Measurements from ENCODE around the gene MATN1.
"Not testable (repeated sequence)": the region's sequence is repeated elsewhere in the genome, so short reads cannot be mapped to it uniquely, and the experiment has no call there.

MATN1 gene, protein sequence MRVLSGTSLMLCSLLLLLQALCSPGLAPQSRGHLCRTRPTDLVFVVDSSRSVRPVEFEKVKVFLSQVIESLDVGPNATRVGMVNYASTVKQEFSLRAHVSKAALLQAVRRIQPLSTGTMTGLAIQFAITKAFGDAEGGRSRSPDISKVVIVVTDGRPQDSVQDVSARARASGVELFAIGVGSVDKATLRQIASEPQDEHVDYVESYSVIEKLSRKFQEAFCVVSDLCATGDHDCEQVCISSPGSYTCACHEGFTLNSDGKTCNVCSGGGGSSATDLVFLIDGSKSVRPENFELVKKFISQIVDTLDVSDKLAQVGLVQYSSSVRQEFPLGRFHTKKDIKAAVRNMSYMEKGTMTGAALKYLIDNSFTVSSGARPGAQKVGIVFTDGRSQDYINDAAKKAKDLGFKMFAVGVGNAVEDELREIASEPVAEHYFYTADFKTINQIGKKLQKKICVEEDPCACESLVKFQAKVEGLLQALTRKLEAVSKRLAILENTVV

DNA sequence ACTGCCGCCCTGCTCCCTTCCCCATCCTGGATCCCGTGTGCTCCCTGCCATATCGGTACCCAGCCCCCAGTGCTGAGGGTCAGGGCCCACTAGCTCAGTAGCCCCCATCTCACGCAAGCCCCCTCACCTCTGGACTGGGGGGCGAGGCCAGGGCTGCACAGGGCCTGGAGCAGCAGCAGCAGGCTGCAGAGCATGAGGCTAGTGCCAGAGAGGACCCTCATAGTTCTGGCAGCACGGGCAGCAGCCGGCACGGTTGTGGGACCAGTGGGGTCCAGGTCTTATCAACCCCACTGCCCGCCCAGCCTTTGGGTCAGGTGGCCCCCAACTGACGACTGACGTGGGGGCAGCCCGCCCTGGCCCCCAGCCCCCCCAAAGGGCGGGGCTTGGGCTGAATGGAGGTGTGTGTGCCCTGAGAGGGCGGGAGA is at the start of gene MATN1:
Gene MATN1 (minus strand): TSS at position 255 of the 425 bp plus-strand sequence. CDS start 34 bp downstream, at position 221.
- no peak for DNase-seq

DNA sequence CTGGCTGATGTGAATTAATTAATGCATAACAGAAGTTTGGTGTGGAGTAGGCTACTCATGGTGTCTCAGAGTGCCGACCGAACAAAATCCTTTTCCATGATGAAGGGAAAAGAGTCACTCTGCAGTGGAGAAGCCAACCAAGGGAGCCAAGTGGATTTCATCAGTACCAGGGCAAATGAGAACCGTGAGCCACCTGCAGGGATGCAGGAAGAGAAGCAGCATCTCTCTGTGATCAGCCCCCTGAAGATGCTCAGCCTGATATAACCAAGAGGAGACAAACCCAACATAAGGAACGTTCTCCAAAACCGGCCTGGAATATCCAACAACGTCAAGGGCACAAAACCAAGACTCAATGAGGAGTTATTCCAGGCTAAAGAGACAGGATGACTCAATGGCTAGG is 47.6 kb upstream of the MATN1 start:
- DNase-seq = no peak

DNA sequence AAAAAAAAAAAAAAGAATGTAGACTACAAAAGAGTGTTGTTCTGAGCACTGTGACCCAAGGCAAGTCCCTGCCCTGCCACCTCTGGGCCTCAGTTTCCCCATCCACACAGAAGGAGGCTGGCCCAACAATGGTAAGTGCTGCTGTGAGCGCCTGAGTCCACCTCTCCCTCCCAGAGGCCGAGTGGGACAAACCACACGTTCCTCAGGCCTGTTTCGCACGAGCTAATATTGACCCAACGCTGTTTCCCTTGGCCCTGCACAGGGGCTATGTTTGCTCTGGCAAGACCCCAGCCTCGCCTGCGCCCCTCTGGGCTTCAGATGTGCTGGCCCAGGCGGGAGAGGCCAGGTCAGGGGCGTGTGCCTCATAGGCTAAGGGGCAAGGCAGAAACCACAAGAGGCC is 46.8 kb upstream of the MATN1 start:
- DNase-seq = no peak

DNA sequence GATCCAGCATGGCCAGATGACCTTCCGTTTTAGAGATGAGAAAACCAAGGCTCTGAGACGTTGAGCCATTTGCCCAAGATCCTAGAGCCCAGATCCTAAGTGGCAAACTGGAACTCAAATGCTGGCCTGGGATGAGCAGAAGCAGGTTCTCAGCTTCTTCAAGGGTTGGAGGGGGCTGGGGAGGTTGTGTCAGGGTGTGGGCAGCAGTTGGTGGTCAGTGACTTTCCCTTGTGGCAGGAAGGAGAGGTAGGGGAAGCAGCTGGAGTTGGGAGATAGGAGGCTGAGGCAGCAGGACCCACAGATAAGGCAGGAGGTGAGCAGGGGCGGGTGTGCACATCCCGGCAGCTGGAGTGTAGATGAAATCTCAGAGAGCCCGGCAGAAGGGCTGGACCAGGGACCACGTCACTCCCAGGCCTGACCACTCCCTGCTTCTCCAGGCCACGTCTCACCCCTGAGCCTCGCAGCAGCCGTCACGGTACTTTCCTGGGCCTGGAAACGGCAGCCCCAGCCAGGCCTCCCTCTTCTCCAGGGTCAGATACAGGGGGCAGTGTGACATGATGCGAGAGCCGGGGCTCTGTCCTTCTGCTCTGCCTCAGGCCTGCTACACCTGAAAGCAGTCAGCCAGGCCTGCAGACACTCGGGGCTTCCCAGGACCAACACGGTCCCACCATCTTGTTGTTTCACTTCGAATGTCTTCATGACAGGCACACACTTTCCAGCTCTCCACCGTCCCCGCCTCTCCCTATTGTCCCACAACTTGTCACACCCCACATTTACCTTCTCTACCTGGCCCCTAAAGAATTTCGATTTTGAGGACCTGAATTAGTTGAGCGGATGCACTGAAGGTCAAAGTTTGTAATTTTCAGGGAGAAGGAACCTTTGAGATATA is 45.7 kb upstream of the MATN1 start:
- no peak for DNase-seq

DNA sequence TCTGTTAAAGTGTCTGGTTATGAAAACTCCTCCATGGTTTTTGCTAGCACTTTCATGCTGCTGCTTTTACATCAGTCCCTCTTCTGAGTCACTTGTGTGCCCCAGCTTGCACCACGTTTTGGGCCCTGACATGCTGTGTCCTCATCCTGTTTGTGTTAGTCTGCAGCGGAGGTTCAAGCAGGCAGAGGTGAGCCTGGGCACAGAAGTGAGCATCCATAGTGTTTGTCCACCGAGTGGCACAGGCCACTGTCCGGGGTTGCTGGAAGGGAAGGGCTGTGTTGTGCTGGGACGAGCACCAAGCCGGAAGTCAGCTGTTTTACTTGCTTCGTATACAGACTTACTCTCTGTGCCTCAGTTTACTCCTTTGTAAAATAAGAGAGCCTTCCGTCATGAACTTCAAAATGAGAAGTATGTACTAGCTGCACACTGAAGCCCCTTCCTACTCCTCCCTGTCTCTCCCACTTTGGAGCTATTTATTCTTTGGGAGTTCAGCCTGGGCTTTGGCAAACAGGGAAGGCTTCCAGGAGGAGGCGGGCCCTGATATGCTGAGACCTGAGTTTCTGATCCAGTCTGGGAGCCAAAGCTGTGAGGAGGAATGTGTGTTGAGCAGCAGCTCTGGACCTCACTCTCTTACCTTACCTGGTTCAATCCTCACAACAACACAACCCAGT is 44.9 kb upstream of the MATN1 start:
- no peak for DNase-seq

DNA sequence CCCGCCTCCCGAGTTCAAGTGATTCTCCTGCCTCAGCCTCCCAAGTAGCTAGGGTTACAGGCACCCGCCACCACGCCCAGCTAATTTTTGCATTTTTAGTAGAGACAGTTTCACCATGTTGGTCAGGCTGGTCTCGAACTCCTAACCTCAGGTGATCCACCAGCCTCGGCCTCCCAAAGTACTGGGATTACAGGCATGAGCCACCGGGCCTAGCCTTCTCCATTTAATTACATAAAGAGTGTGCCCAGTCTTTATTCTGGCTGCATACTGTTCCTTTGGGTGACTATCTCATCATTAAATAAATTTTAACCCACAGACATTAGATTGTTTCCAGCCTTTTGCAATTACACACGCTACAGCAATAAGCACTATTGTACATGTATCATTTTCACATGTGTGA is 43.6 kb upstream of the MATN1 start:
- not testable (repeated sequence) for DNase-seq

DNA sequence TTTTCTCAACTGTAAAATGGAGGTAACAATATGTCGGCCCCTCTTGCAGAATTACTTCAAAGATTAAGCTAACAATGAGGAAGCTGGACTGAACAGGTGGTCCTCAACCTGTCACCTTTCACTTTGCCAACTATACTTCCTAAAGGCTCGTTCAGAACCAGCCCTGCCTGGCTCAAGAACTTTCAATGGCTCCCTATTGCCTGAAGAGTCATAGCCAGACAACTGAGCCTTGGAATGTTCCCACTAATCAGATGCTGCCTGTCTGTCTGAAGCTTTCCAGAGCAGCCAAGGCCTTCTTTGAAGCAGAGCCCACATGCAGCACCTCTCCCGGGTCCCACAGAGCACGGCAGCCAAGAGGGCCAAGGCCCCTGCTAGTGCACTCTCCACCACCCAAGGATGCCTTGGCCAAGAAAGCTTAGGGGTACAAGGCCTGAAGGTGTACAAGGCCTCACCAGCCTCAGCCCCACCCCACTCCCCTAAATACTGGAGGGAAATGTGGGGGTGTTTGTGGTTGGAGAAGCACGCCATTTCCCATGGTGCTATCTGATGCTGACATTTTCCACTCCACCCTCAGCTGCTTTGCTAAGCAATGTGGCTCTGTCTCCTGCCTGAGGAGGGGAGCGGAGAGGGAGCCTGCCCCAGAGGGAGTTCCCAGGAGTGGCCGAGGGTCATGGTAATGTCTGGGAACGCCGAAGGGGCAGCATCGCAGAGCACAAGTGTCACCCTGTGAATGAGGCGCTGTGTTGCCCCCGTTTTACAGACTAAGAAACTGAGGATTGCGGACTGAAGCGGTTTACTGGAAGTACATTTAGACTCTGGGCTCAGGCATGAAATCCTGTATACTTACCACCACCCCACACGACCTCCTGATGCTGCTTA is 42.4 kb upstream of the MATN1 start:
- DNase-seq = no peak

DNA sequence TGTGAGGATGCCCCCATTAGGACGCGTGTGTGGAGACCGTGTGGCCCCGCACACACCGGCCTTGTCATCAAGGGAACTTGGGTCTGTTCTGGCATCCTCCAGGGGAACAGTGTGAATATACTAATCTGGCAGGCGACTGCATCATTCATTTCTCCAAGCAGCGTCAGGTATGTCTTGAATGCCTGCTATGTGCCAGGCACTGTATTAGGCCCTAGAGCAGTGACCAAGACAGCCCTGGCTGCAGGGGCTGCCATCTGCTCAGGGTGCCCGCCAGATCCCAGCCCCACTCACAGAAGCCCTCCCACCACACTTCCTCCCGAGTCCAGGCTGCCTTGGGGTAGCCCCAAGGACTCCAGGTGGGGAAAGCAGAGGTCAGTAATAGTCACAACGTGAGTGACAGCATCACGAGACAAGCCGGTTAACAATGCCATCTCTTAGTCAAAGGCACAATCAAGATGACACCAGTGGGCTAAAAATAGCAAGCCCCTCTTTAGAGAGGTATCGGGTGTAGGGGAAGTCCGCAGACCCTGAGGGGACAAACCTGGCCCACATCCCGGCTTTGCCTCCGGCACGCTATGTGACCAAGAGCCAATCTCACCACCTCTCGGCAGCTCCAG is 41.7 kb upstream of the MATN1 start:
- no peak for DNase-seq

DNA sequence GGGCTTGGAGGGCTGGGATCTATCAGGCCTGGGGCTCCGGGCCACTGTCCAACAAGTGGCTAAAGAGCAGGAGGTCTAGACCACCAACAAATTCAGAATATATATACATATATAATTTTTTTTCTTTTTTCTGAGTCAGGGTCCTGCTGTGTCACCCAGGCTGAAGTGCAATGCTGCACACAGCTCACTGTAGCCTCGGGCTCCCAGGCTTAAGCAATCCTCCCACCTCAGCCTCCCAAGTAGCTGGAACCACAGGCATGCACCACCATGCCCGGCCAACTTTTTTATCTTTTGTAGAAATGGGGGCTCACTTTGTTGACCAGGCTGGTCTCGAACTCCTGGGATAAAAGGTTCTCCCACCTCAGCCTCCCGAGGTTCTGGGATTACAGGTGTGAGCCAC is 41.0 kb upstream of the MATN1 start:
- no peak for DNase-seq

DNA sequence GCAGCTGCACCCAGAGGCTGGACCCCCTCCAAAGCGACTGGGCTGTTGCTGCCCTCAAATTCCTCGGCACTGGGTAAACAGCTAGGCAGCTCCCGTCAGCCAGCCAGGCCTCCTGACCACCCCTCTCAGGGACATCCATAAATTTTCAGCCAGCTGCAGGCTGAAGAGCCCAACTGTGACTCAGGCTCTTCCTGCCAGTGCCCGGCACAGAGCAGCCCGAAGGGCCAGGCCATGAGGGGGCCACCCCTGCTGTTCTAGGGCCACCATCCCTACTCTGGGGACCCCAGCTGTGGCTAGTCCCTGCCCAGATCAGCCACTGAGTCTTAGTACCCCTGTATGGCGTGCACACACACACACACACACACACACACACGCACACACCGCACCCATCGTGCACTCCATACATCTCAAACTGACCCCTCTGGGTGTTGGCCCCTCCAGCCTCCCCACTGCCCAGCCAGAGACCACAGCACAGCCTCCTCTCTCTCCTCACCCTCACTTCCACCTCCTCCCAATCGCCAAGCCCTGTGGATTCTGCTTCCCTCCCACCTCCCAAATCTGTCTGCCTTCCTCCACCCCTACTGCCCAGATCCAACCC is 40.4 kb upstream of the MATN1 start:
- DNase-seq = no peak

DNA sequence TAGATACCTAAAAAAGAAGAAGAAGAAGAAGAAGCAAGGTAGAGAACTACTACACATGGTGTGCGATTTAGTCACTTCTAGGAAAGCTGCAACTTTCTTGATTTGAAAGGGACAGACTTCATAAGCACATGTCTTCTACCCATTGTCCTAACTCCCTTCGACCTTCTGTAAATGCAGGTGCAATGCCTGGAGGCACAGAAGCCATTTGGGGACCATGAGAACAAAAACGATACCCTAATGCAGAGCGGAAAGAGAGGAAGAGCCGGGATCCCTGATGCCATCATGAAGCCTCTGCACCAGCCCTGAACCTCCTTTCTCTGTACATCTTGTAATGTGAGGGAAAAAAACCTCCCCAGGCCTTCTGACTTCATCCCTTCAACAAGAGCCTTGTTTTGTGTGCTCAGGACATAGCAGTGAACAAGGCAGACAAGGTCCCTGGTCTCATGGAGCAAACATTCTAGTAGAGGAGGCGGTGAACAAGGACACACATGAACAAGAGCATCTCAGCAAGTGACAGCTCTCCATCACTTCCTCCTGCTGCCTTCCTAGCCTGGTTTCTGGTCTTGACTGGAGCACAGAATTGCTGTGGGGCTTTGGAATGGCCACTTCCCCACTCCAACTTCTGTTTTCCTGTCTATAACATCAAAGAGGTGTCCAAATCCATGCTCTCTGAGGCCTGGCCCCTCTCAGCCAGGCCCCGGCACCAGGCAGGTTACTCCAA is 39.7 kb upstream of the MATN1 start:
- DNase-seq = no peak

DNA sequence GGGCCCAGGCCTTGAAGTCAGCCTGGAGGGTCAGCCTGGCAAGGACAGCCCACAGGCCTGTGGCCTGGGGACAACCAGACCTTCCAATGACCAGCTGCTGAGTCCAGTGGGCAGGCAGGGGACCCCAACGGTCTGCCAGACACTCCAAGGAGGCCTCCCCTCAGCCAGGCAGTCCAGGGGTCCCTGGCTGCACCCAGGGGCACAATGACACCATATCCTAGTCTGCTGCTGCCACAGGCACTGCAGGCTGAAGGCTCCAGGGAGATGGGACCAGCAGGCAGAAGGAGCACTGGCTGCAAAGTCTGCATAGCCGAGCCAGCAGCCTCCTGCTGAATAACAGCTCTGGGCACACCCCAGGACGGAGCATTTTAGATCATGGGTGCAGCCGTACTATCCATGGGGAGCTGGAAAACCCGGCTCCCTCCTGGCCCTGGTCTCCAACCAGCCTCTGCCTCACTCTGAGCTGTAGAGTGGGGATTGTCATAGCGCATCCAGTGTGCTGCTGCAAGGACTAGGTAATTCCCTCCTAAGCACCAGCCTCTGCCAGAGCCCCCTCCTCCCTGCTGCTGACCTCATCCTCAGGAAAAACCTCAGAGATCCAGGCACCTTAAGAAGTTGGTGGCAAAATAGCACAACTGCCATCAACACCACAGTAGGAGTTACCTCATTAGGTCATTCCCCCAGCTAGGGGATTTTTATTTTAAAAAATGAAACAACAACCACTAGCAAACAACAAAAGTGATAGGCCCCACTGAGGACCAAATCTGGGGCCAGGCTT is 39.0 kb upstream of the MATN1 start:
- no peak for DNase-seq

DNA sequence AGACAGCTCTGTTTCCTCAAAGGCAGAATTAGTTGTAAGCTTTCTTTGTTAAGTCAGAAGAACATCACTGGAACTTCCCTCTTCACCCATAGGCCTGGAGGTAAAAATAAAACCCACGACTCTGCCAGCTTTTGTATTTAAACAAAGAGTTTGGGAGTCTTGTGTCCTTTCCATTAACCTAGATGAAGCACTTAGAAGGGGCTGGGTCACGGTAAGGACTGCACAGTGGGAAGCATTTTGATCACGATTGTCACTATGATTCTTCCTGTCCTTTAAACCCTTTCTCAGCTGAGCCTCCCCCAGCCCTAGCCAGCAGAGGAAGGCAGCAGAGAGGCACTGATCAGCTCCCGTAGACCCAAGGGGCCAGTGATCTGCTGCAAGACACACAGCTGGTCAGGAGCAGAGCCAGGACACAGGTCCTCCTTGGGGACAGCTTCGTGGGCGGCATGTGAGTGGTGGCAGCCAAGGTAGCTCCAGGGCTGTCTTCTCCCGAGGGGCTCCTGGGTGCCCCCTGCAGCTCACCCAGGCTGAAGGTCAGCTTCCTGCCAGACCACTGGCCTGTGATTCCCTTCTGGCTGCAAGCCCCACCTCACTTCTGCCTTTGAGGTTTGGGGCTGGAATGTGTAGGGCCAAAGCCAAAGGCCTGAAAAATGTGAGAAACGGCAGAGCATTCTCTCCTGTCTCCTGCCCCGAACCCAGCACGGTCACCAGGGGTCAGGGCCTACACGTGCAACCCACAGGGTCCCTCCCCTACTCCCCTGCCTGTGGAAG is 38.2 kb upstream of the MATN1 start:
- DNase-seq = no peak

DNA sequence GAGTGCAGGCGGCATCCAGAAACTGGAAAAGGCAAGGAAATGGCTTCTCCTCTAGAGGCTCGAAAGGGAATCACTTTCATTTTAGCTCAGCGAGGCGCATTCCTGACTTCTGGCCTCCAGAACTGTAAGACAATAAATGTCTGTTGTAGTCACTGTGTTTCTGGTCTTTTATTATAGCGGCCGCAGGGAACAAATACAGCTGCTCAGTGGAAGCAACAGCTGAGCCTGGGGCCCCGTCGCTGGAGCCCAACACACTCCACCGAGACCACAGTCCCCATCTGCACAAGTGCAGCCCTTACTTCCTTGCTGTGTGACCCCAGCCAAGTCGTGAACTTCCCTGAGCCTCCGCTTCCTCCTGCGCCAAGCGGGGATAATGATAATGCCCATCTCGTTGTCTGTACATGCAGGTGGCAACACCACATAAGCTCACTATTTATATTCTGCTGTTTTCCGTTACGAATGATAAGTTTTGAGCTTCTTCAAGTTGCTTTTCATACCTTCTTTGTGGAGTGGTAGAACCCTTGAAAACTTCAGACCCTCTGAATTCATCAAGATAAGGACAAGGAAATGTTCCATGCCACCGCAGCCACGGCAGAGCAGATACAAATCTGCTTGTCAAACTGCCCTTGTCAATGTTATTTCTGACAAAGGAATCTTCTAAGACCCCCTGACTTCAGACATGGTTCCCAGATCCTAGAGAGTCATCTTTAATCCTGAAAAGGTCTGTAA is 37.4 kb upstream of the MATN1 start:
- DNase-seq = no peak

DNA sequence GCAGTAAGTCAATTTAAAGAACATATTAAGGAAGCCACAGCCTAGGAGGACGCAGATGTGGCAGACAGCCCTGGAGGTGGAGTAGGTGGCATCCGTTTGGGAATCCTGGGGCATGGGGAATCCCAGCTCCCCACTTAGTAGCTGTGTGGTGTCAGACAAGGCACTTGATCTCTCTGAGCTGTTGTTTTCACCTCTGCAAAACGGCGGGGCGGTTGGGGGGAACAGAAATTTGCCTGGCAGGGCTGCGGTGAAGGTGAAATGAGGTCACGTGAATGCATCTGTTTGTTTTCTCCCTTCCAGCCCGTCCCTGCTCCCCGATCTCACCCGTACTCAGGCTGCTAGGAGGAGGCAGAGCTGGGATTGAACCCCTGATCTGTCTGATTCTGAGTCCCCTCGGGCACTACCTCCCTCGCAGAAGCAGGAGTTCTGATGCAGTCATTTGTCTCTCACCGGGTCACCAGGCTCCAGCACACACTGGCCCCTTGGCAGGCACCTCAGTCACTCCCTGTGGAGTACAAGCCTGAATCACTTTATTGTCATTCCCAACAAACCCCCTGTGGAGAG is 36.4 kb upstream of the MATN1 start:
- no peak for DNase-seq

DNA sequence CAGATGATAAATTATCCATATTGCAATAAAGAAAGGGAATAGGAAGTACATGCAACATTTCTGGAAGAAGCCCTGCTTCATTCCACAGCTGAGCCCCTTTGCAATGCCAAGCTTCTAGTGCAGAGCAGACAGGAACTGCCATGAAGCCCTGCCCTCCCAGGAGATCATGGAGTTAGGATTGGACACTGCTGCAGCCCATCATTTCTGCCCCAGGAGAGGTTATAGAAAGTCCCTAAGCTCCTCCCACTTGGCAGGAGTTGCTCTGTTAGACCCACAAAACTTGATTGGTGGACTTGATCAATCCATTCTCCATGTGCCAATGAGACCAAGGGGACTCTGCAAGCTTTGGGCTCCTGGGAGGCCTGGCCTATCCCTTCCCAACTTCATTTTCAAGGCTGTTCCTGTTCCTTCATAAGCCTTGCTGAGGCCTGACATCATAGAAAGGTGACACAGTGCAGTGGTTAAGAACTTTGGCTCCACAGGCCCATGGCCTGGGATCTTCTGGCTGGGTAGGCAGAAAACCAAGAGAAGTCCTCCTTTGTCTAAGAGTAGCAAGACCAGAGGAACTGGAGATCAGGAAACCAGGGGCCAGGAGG is 35.5 kb upstream of the MATN1 start:
- no peak for DNase-seq

DNA sequence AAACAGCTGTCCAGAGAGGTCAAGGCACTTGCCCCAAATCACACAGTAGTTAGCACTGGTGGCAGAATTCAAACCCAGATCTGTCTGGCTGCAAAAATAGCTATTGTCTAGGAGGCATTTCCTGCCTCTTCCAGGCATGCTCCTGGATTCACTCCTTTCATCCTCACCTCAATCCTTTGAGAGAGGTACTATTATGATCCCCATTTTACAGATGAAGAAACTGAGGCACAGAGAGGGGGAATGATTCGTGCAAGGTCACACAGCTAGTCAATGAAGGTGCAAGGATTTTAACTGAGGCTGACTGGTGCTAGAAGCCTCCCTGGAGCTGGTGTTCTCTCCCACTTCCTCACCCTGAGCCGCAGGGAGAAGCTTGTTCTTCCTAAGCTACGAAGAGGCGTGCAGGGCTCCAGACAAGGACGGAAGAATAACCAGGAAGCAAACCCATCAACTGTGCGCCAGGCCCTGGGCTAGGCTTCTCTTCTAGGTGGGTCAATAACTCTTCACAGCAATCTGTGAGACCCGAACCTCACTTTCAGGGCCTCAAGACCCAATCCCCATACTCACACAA is 34.8 kb upstream of the MATN1 start:
- no peak for DNase-seq

Data from NCI-H1105 treated with DMSO at 0.1 percent for 48 hours (cell line).